ENCODE results near the gene NHEJ1. TPM values are rescaled to one million over a fixed set of nuclear protein-coding genes. Genes with fewer than 3 reads are reported as not detected.

Gene NHEJ1
- total RNA-seq, 1 donor from 2014 or later = 10.8 TPM

DNA sequence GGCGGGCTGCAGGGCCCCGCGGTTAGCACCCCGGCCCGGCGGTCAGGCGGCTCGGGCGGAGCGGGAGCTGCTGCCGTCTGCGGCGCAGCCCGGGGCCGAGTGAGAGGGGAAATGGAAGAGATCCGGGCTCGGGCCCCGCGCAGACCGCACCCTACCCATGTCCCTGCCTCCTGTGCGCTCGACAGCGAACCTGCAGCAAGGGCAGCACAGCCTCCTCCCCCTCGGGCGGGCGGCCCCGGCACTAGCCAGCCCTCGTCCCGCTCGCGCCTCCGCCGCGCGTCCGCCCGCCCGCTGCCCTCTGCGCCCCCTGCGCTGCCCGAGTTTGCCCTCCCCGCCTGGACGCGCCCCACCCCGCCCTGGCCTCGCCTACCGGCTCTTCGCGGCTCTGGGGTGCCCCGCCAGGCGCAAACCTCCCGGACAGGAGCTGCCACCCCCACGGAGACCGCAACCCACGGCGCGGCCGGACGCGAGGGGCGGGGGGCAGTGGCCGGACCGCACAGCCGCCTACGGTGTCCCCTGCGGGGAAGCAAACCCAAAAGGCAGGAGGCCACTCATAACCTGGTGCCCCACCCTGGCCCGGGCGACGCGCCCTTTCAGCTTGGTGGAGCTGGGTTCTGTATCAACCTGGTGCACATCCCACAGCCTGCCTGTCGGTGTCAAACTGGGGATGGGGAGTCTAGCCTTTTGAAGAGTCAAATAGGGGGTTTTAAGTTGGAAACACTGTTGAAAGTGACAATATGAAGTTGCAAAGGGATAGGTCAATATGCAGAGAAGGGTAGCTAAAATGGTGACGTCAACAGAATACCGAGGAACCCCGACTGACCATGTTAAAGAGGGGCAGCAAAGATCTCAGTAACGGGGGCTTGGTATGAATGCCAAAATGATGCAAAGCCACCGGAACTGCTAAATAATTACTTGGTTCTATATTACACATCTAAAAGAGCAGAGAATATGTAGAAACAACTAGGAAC lies 99.5 kb downstream of the NHEJ1 start, which contains the start of gene IHH:
Gene IHH (minus strand): TSS at position 101 of the 971 bp plus-strand sequence. CDS start 454 bp downstream, outside the sequence.
- Histone ChIP-seq H2AFZ (ENCODE audit: low read depth, low read length) (no peak within 1 kb of the TSS), H3K9me3 (ENCODE audit: insufficient read depth, low read depth, low read length) (no peaks in the 10 kb centered on the region), H3K4me3 (ENCODE audit: insufficient read depth, low read depth, low read length) (no peak within 1 kb of the TSS), H3K4me2 (ENCODE audit: low read length) (peak within 1 kb of the TSS; percentile 52), H3K79me2 (ENCODE audit: insufficient read depth, low read length) (no peaks in the 10 kb centered on the region), H3K27me3 (ENCODE audit: insufficient read depth, low read length) (peaks cover 73% of the 10 kb centered on the region), H3K27ac (ENCODE audit: low read depth, low read length) (no peak within 1 kb of the TSS), H3K4me1 (ENCODE audit: insufficient read depth, low read length) (peaks cover 17% of the 10 kb centered on the region), H3K36me3 (ENCODE audit: insufficient read depth, low read length) (no peaks in the 10 kb centered on the region), H4K20me1 (ENCODE audit: insufficient read depth, low read length) (peaks cover 15% of the 10 kb centered on the region), H3K9ac (ENCODE audit: low read length) (no peak within 1 kb of the TSS)
- no peak for FAIRE-seq
- TF ChIP-seq, protein P1, sequence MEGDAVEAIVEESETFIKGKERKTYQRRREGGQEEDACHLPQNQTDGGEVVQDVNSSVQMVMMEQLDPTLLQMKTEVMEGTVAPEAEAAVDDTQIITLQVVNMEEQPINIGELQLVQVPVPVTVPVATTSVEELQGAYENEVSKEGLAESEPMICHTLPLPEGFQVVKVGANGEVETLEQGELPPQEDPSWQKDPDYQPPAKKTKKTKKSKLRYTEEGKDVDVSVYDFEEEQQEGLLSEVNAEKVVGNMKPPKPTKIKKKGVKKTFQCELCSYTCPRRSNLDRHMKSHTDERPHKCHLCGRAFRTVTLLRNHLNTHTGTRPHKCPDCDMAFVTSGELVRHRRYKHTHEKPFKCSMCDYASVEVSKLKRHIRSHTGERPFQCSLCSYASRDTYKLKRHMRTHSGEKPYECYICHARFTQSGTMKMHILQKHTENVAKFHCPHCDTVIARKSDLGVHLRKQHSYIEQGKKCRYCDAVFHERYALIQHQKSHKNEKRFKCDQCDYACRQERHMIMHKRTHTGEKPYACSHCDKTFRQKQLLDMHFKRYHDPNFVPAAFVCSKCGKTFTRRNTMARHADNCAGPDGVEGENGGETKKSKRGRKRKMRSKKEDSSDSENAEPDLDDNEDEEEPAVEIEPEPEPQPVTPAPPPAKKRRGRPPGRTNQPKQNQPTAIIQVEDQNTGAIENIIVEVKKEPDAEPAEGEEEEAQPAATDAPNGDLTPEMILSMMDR (IDR thresholded peaks at IDR 0.05; ENCODE audit: insufficient read depth, low read depth, low read length) = no peak
- TF ChIP-seq EZH2 (IDR thresholded peaks at IDR 0.05; ENCODE audit: insufficient read depth, low read length) = peak; percentile 95
- no peaks in the 10 kb centered on the region for H3K36me3 Mint-ChIP-seq (ENCODE audit: low read depth, unreplicated experiment)
- H3K27me3 Mint-ChIP-seq (ENCODE audit: low read depth, unreplicated experiment) = peaks cover 82% of the 10 kb centered on the region
- no peaks in the 10 kb centered on the region for H3K9me3 Mint-ChIP-seq (ENCODE audit: unreplicated experiment)
- H3K4me1 Mint-ChIP-seq (ENCODE audit: low read depth, unreplicated experiment) = no peaks in the 10 kb centered on the region
- DNase-seq (ENCODE audit: low read depth) = no peak
- H3K4me3 Mint-ChIP-seq (ENCODE audit: unreplicated experiment) = peak within 1 kb of the TSS; percentile 31
- no peak within 1 kb of the TSS for H3K27ac Mint-ChIP-seq (ENCODE audit: unreplicated experiment)

DNA sequence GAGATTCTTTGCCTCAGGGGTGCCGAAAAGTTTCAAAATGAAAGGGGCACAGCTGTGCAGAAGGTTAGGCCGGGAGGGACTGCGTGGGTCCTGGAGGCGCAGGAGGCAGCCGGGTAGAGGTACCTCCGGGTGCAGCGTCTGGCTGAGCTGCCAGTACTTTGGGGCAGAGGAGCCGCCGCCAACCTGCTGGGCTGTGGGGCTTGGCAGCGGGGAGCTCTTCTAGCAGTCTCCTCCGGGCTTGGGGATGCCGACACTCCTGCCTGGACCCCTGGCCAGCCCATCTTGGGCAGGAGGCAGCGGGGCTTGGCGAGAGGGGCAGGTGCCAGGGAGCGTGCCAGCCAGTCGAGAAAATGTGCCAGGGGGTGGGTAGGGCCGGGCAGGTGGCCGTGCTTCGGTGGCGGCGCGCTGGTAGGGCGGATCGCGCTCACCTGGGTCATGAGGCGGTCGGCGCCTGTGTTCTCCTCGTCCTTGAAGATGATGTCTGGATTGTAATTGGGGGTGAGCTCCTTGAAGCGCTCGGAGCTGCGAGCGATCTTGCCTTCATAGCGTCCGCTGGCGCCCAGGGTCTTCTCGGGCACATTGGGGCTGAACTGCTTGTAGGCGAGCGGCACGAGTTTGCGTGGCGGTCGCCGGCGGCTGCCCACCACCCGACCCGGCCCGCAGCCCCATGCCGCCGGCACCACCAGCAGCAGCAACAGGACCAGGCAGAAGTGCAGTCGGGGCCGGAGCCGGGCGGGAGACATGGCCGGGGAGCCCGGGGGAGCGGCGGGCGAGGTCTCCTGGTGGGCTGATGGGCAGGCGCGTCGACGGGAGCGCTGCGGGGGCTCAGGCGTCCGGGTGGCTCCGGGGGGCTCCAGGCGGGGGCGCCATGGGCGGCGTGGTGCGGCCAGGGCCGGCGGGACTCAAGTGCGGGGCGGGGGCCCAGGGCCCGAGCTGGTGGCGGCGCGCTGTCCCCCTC lies 100.6 kb downstream of the NHEJ1 start:
- H3K27ac Mint-ChIP-seq (ENCODE audit: unreplicated experiment) = no peak overlapping the region
- H3K9ac ChIP-seq (ENCODE audit: low read length) = no peak overlapping the region
- no peaks in the 10 kb centered on the region for H3K79me2 ChIP-seq (ENCODE audit: insufficient read depth, low read length)
- no peak overlapping the region for H3K4me3 Mint-ChIP-seq (ENCODE audit: unreplicated experiment)
- H3K27me3 ChIP-seq (ENCODE audit: insufficient read depth, low read length) = peaks cover 69% of the 10 kb centered on the region
- no peaks in the 10 kb centered on the region for H3K9me3 ChIP-seq (ENCODE audit: insufficient read depth, low read depth, low read length)
- peaks cover 80% of the 10 kb centered on the region for H3K27me3 Mint-ChIP-seq (ENCODE audit: low read depth, unreplicated experiment)
- H2AFZ ChIP-seq (ENCODE audit: low read depth, low read length) = no peak overlapping the region
- DNase-seq (ENCODE audit: low read depth) = no peak
- no peak for FAIRE-seq
- no peaks in the 10 kb centered on the region for H3K9me3 Mint-ChIP-seq (ENCODE audit: unreplicated experiment)
- H3K4me2 ChIP-seq (ENCODE audit: low read length) = peak overlapping the region; percentile 19
- TF ChIP-seq, protein P1 (IDR thresholded peaks at IDR 0.05; ENCODE audit: insufficient read depth, low read depth, low read length) = no peak
- TF ChIP-seq EZH2 (IDR thresholded peaks at IDR 0.05; ENCODE audit: insufficient read depth, low read length) = peak; percentile 99
- no peak overlapping the region for H3K4me3 ChIP-seq (ENCODE audit: insufficient read depth, low read depth, low read length)
- H3K36me3 ChIP-seq (ENCODE audit: insufficient read depth, low read length) = no peaks in the 10 kb centered on the region
- no peaks in the 10 kb centered on the region for H3K4me1 Mint-ChIP-seq (ENCODE audit: low read depth, unreplicated experiment)
- peaks cover 17% of the 10 kb centered on the region for H3K4me1 ChIP-seq (ENCODE audit: insufficient read depth, low read length)
- no peak overlapping the region for H3K27ac ChIP-seq (ENCODE audit: low read depth, low read length)
- peaks cover 15% of the 10 kb centered on the region for H4K20me1 ChIP-seq (ENCODE audit: insufficient read depth, low read length)
- H3K36me3 Mint-ChIP-seq (ENCODE audit: low read depth, unreplicated experiment) = no peaks in the 10 kb centered on the region
